CD8-positive, alpha-beta memory T cell (primary cell): ENCODE data around the gene DMBT1. TPM values are rescaled to one million over a fixed set of nuclear protein-coding genes. Genes with fewer than 3 reads are reported as not detected.
"Not testable (repeated sequence)": the region's sequence is repeated elsewhere in the genome, so short reads cannot be mapped to it uniquely, and the experiment has no call there.

ENCODE experiments used
- CTCF ChIA-PET: fragments of 350-600 bp; sonication (Branson Sonifier 250); formaldehyde crosslinking; loops from one replicate; lab custom pipeline; 2021; ENCODE audit warnings: antibody characterized with exemption; lab: Charles Lee
- POLR2A ChIA-PET: fragments of 350-600 bp; sonication (Branson Sonifier 250); formaldehyde crosslinking; loops from one replicate; lab custom pipeline; 2021; ENCODE audit warnings: antibody characterized with exemption; lab: Charles Lee
- DNase-seq, 5 donors: peaks; one replicate each; pipeline versions ENCODE4 v3.0.0 to v3.0.0-alpha.2; 2020 to 2022; ENCODE audit warnings: mixed read lengths in 1 of 5
- H3K27ac ChIP-seq: one replicate; pipeline ENCODE4 v1.7.0; 2013; ENCODE audit warnings: low read depth, mild to moderate bottlenecking, low read length, moderate library complexity
- H3K27me3 ChIP-seq: 2 replicates; pipeline ENCODE4 v1.7.0; 2013; ENCODE audit warnings: low read length, mild to moderate bottlenecking; ENCODE audit not compliant: insufficient read depth, poor library complexity, severe bottlenecking
- H3K36me3 ChIP-seq: 2 replicates; pipeline ENCODE4 v1.7.0; 2013; ENCODE audit warnings: mild to moderate bottlenecking, low read length, moderate library complexity; ENCODE audit not compliant: insufficient read depth
- H3K4me1 ChIP-seq: 2 replicates; pipeline ENCODE4 v1.7.0; 2013; ENCODE audit warnings: mild to moderate bottlenecking, low read length, moderate library complexity; ENCODE audit not compliant: insufficient read depth
- H3K4me3 ChIP-seq: 2 replicates; pipeline ENCODE4 v1.7.0; 2013; ENCODE audit warnings: mild to moderate bottlenecking, low read length
- H3K9me3 ChIP-seq: 2 replicates; pipeline ENCODE4 v1.7.0; 2013; ENCODE audit warnings: mild to moderate bottlenecking, low read length
- H3K27ac Mint-ChIP-seq, 8 donors: one replicate each; pipeline ENCODE4 v1.8.0; 2020 to 2021; ENCODE audit warnings: mixed read lengths in 8 of 8, mild to moderate bottlenecking in 6 of 8, inconsistent platforms in 3 of 8, moderate library complexity in 3 of 8
- H3K27me3 Mint-ChIP-seq, 2 donors: one replicate each; pipeline ENCODE4 v1.8.0; 2020 to 2021; ENCODE audit warnings: mixed read lengths in 2 of 2, mild to moderate bottlenecking in 1 of 2, moderate library complexity in 1 of 2
- H3K36me3 Mint-ChIP-seq, 3 donors: one replicate each; pipeline ENCODE4 v1.8.0; 2020 to 2021; ENCODE audit warnings: mixed read lengths in 3 of 3, inconsistent platforms in 1 of 3, mild to moderate bottlenecking in 1 of 3
- H3K4me1 Mint-ChIP-seq, 3 donors: one replicate each; pipeline ENCODE4 v1.8.0; 2020 to 2021; ENCODE audit warnings: mixed read lengths in 3 of 3, inconsistent platforms in 1 of 3, mild to moderate bottlenecking in 1 of 3
- H3K4me3 Mint-ChIP-seq, 7 donors: one replicate each; pipeline ENCODE4 v1.8.0; 2020 to 2021; ENCODE audit warnings: mixed read lengths in 7 of 7, mild to moderate bottlenecking in 6 of 7, moderate library complexity in 4 of 7, inconsistent platforms in 2 of 7
- H3K9me3 Mint-ChIP-seq, 5 donors: one replicate each; pipeline ENCODE4 v1.8.0; 2020 to 2022; ENCODE audit warnings: mixed read lengths in 5 of 5, mild to moderate bottlenecking in 3 of 5, moderate library complexity in 2 of 5, inconsistent platforms in 1 of 5
- polyA plus RNA-seq: library from polyadenylated mRNA; unstranded; fragments of 300-500 nt; fragmentation: Illumina TruSeq; gene quantifications from one replicate; pipeline ENCODE4 v1.2.3, GENCODE V29; 2021
- total RNA-seq, 2 experiments: library from RNA; stranded (reverse); gene quantifications; one replicate each; pipeline ENCODE4 v1.2.3, GENCODE V29; 2021

Gene DMBT1
- total and polyA plus RNA-seq, 3 experiments from 2014 or later, result not detected

DNA sequence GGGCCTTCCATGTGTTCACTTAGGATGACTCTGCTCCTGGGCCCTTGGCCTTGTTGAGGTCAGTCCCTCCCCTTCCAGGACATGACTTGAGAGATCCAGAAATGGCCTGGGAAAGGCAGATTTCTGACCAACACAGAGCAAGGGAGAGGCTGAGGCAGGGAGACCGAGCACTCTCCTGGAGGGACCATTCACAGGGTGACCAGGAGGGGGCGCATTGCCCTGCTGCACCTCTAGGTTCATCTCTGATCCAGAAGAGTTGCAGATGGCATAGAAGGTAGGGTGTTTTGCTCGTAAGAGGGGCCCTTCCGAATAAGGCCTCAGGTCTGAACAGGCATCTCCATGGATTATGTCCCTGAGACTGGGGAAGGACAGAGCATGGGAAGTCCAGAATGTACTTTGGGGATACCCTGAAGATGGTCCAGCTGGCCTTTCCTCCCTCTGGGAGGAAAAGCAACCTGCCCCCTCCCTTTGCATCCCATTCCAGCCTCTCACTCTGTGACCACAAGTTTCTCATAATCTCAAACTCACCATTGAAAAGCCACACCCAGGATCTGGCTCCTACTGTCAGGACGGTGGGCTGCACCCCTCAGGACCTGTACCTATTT, 6.6 kb downstream of the DMBT1 start:
- H3K27me3 Mint-ChIP-seq, result peaks cover 21 to 54% of the 10 kb centered on the region in 2 donors

DNA sequence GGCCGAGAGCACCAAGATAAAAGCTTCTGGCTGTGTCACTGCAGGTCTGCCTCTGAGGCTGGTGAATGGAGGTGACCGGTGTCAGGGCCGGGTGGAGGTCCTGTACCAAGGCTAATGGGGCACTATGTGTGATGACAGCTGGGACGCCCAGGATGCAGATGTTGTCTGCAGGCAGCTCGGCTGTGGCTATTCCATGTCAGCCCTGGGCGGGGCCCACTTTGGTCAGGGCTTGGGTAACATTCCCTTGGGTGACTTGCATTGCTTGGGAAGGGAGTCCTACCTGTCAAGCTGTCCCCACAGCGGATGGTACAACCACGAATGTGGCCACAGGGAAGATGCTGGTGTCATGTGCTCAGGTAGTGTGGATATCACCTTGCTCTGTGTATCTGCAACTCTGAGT, 8.0 kb downstream of the DMBT1 start:
- no peak overlapping the region for H3K4me3 Mint-ChIP-seq
- H3K4me3 ChIP-seq, result no peak overlapping the region
- H3K27me3 Mint-ChIP-seq, result peaks cover 15 to 57% of the 10 kb centered on the region in 2 donors
- H3K4me1 Mint-ChIP-seq, result peaks cover 3 to 7% (median 6%) of the 10 kb centered on the region in 3 donors
- H3K27me3 ChIP-seq, result no peaks in the 10 kb centered on the region
- no peak overlapping the region for H3K27ac ChIP-seq
- H3K36me3 Mint-ChIP-seq, result no peaks in the 10 kb centered on the region
- no peaks in the 10 kb centered on the region for H3K36me3 ChIP-seq
- H3K9me3 Mint-ChIP-seq, result no peaks in the 10 kb centered on the region
- no peak for DNase-seq
- ChIA-PET CTCF (interaction anchor here (1.0 to 1.5 kb wide), 2 partner anchors 53 to 282 kb away, joined by 3 to 4 read pairs; no protein-coding TSS in a partner anchor), POLR2A (no interaction called here)
- no peak overlapping the region for H3K27ac Mint-ChIP-seq
- no peaks in the 10 kb centered on the region for H3K4me1 ChIP-seq
- H3K9me3 ChIP-seq, result no peaks in the 10 kb centered on the region

More for the DNA sequence above, 6.6 kb downstream of the DMBT1 start:
- Histone ChIP-seq H3K27ac (no peak overlapping the region), H3K4me1 (no peaks in the 10 kb centered on the region), H3K27me3 (no peaks in the 10 kb centered on the region), H3K4me3 (no peak overlapping the region), H3K9me3 (no peaks in the 10 kb centered on the region), H3K36me3 (no peaks in the 10 kb centered on the region)
- Mint-ChIP-seq H3K4me1 (peaks cover 3 to 7% (median 6%) of the 10 kb centered on the region in 3 donors), H3K9me3 (no peaks in the 10 kb centered on the region), H3K27ac (no peak overlapping the region), H3K36me3 (no peaks in the 10 kb centered on the region), H3K4me3 (no peak overlapping the region)
- peak in 2 of 5 donors; percentile 4 to 13 for DNase-seq
- POLR2A ChIA-PET, result interaction anchor here (0.6 kb wide), 1 partner anchor 233 kb away, joined by 3 read pairs; no protein-coding TSS in a partner anchor
- CTCF ChIA-PET, result interaction anchor here (1.2 to 2.4 kb wide), 6 partner anchors 15 to 269 kb away, joined by 3 to 30 read pairs (median 5); no protein-coding TSS in a partner anchor

DNA sequence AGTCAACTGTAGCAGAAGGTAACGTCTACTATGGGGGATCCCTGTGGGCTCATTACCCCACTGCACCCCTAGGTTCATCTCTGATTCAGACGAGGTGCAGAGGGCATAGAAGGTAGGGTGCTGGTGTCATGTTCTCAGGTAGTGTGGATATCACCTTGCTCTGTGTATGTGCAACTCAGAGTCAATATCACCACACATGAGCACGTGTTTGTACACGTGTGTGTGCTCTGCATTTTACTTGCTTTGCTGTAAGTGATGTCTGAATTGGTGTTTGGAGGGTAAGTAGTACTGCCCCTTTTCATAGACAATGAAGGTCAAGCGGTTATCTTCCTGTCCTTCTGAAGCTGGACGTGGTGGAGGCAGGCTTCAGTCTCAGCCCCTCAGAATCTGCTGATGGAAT, 10.4 kb downstream of the DMBT1 start:
- H3K4me1 ChIP-seq, result no peaks in the 10 kb centered on the region
- H3K9me3 Mint-ChIP-seq, result peaks cover 0 to 7% (median 3%) of the 10 kb centered on the region in 5 donors
- H3K4me1 Mint-ChIP-seq, result peaks cover 0 to 2% (median under 1%) of the 10 kb centered on the region in 3 donors
- H3K27me3 ChIP-seq, result no peaks in the 10 kb centered on the region
- peaks cover 10 to 41% of the 10 kb centered on the region in 2 donors for H3K27me3 Mint-ChIP-seq
- H3K9me3 ChIP-seq, result no peaks in the 10 kb centered on the region
- H3K27ac Mint-ChIP-seq, result no peak overlapping the region
- POLR2A ChIA-PET, result no interaction called here
- peaks cover 0 to 5% (median 0%) of the 10 kb centered on the region in 3 donors for H3K36me3 Mint-ChIP-seq
- H3K4me3 ChIP-seq, result no peak overlapping the region
- H3K36me3 ChIP-seq, result no peaks in the 10 kb centered on the region
- CTCF ChIA-PET, result no interaction called here
- DNase-seq, result no peak
- H3K4me3 Mint-ChIP-seq, result no peak overlapping the region
- no peak overlapping the region for H3K27ac ChIP-seq

DNA sequence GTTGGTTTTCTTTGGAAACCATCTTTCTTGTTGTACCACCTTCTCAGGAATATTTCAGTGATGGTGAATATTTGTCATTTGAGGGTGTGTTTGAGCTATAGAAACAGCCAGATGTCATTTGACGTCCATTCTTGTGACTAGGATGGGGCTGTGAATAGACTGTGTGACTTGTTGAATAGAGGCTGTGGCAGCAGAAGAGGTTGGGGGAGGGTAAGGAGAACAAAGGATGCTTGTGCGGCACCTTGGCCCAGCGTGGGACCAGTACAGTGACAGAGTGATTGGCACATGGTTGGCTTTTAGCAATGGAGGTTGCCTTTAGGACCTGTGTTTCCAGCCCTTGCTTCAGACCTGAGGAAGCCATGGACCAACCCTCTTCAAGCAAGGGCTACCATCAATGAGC, 11.3 kb downstream of the DMBT1 start:
- Mint-ChIP-seq H3K4me1 (no peaks in the 10 kb centered on the region), H3K27me3 (peaks cover 11 to 40% of the 10 kb centered on the region in 2 donors), H3K36me3 (peaks cover 0 to 5% (median 0%) of the 10 kb centered on the region in 3 donors), H3K4me3 (no peak overlapping the region), H3K9me3 (peaks cover 0 to 8% (median 3%) of the 10 kb centered on the region in 5 donors), H3K27ac (no peak overlapping the region)
- H3K27me3 ChIP-seq, result no peaks in the 10 kb centered on the region
- CTCF ChIA-PET, result no interaction called here
- H3K36me3 ChIP-seq, result no peaks in the 10 kb centered on the region
- DNase-seq, result no peak
- no peaks in the 10 kb centered on the region for H3K9me3 ChIP-seq
- POLR2A ChIA-PET, result no interaction called here
- no peak overlapping the region for H3K27ac ChIP-seq
- no peak overlapping the region for H3K4me3 ChIP-seq
- no peaks in the 10 kb centered on the region for H3K4me1 ChIP-seq

DNA sequence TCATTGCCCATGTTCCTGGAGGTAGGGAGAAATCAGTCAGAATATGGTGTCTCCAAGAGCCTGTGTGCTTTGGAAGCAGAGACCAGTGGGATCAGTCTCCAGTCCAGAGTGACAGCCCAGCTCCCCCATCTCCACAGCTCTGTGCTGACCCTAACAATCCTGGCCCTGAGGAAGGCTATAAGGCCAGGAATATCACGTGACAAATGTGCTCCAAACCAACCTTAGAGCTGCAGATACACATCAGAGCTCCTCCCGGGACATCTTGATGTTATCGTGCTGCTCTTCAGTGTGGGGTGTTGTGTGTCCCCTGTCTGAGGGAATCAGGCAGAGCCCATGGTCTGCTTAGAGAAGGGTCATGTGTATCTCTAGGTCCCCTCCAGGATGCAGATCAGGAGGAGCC, 15.2 kb downstream of the DMBT1 start:
- Mint-ChIP-seq H3K36me3 (peaks cover 0 to 5% (median 0%) of the 10 kb centered on the region in 3 donors), H3K4me1 (no peaks in the 10 kb centered on the region), H3K4me3 (no peak overlapping the region), H3K27me3 (peaks cover 3 to 19% of the 10 kb centered on the region in 2 donors), H3K27ac (no peak overlapping the region), H3K9me3 (peaks cover 0 to 8% (median 3%) of the 10 kb centered on the region in 5 donors)
- Histone ChIP-seq H3K4me1 (no peaks in the 10 kb centered on the region), H3K27ac (no peak overlapping the region), H3K4me3 (no peak overlapping the region), H3K27me3 (no peaks in the 10 kb centered on the region), H3K9me3 (no peaks in the 10 kb centered on the region), H3K36me3 (no peaks in the 10 kb centered on the region)
- ChIA-PET CTCF (interaction anchor here (0.7 to 1.3 kb wide), 2 partner anchors 10 to 12 kb away, joined by 3 read pairs; no protein-coding TSS in a partner anchor), POLR2A (no interaction called here)
- DNase-seq, result no peak

DNA sequence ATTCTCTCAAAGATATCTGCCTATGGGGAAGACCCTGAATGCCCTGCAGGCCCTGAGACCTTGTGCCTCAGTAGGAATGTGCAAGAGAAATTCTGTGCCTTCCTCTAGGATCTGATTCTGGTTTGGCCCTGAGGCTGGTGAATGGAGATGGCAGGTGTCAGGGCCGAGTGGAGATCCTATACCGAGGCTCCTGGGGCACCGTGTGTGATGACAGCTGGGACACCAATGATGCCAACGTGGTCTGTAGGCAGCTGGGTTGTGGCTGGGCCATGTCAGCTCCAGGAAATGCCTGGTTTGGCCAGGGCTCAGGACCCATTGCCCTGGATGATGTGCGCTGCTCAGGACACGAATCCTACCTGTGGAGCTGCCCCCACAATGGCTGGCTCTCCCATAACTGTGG, 15.7 kb downstream of the DMBT1 start:
- DNase-seq, result no peak
- Histone ChIP-seq H3K9me3 (no peaks in the 10 kb centered on the region), H3K27ac (no peak overlapping the region), H3K4me3 (no peak overlapping the region), H3K36me3 (no peaks in the 10 kb centered on the region), H3K4me1 (no peaks in the 10 kb centered on the region), H3K27me3 (no peaks in the 10 kb centered on the region)
- H3K36me3 Mint-ChIP-seq, result peaks cover 0 to 5% (median 0%) of the 10 kb centered on the region in 3 donors
- peaks cover 3 to 15% of the 10 kb centered on the region in 2 donors for H3K27me3 Mint-ChIP-seq
- no peak overlapping the region for H3K4me3 Mint-ChIP-seq
- no peak overlapping the region for H3K27ac Mint-ChIP-seq
- ChIA-PET POLR2A (no interaction called here), CTCF (interaction anchor here (1.3 to 1.9 kb wide), 2 partner anchors 10 to 13 kb away, joined by 3 to 6 read pairs; no protein-coding TSS in a partner anchor)
- H3K4me1 Mint-ChIP-seq, result no peaks in the 10 kb centered on the region
- H3K9me3 Mint-ChIP-seq, result peaks cover 0 to 8% (median 3%) of the 10 kb centered on the region in 5 donors

DNA sequence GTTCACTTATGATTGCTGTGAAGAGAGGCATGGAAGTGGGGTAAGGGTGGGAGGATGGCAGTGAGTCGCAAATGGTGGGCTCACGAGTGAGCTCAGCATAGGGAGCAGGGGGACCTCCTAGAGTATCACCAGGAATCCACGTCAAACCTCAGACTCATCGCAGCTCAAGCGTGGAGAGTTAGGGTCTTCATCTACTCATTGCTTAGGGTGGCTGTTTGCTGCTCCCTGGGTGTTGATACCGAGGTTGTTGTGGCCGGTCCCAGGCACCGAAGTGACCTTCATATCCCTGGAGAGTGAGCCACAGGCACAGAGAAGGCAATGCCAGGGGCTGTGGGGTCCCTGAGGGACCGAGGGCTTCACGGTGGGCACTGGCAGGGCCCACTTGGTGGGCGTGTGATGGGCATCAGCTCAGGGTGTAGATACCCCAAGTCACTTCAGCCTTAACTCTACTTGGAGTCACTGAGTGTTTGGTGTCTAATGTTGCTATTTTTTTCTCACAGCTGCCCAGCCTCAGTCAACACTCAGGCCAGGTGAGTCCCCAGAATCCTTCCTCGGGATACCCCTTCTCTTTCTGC, 16.8 kb downstream of the DMBT1 start:
- no peaks in the 10 kb centered on the region for H3K9me3 ChIP-seq
- H3K27ac ChIP-seq, result no peak overlapping the region
- no peak overlapping the region for H3K27ac Mint-ChIP-seq
- H3K4me3 Mint-ChIP-seq, result no peak overlapping the region
- peaks cover 0 to 5% (median 0%) of the 10 kb centered on the region in 3 donors for H3K36me3 Mint-ChIP-seq
- no peak for DNase-seq
- H3K4me1 ChIP-seq, result no peaks in the 10 kb centered on the region
- ChIA-PET POLR2A (no interaction called here), CTCF (interaction anchor here (1.9 kb wide), 1 partner anchor 12 kb away, joined by 6 read pairs; no protein-coding TSS in a partner anchor)
- H3K27me3 Mint-ChIP-seq, result peaks cover 1 to 7% of the 10 kb centered on the region in 2 donors
- no peak overlapping the region for H3K4me3 ChIP-seq
- H3K4me1 Mint-ChIP-seq, result no peaks in the 10 kb centered on the region
- H3K27me3 ChIP-seq, result no peaks in the 10 kb centered on the region
- peaks cover 0 to 8% (median 3%) of the 10 kb centered on the region in 5 donors for H3K9me3 Mint-ChIP-seq
- H3K36me3 ChIP-seq, result no peaks in the 10 kb centered on the region

DNA sequence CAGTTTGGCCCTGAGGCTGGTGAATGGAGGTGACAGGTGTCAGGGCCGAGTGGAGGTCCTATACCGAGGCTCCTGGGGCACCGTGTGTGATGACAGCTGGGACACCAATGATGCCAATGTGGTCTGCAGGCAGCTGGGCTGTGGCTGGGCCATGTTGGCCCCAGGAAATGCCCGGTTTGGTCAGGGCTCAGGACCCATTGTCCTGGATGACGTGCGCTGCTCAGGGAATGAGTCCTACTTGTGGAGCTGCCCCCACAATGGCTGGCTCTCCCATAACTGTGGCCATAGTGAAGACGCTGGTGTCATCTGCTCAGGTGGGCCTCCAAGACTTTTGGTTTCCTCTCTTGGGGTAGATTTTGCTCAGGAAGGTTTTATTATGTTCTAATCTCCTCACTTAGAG, 25.5 kb downstream of the DMBT1 start:
- H3K27me3 ChIP-seq, DNase-seq, H3K4me3 Mint-ChIP-seq, H3K4me1 ChIP-seq, H3K4me1 Mint-ChIP-seq, H3K36me3 ChIP-seq, H3K27ac ChIP-seq, H3K36me3 Mint-ChIP-seq, POLR2A ChIA-PET, CTCF ChIA-PET, H3K27ac Mint-ChIP-seq, H3K27me3 Mint-ChIP-seq, H3K4me3 ChIP-seq, H3K9me3 Mint-ChIP-seq, H3K9me3 ChIP-seq: not testable (repeated sequence)
